Measurements from ENCODE around the gene PTPN14.

PTPN14 gene

GRCh38 chr1:214332946-214333798 is 218.2 kb downstream of the PTPN14 start:
- no peak for DNase-seq (ENCODE audit: low read depth in 2 of 2)

- no peak for DNase-seq (ENCODE audit: low read depth in 2 of 2)
These were observed 219.5 kb downstream of the PTPN14 start for GRCh38 chr1:214331827-214332423.

GRCh38 chr1:214331180-214331579 is 220.2 kb downstream of the PTPN14 start:
- no peak for DNase-seq (ENCODE audit: low read depth in 2 of 2)

- DNase-seq (ENCODE audit: low read depth in 2 of 2), result no peak
These were observed 220.7 kb downstream of the PTPN14 start for GRCh38 chr1:214330715-214331114.

- DNase-seq (ENCODE audit: low read depth in 2 of 2), result no peak
These were observed 221.2 kb downstream of the PTPN14 start for GRCh38 chr1:214330222-214330621.

GRCh38 chr1:214329470-214330220 is 221.8 kb downstream of the PTPN14 start:
- DNase-seq (ENCODE audit: low read depth in 2 of 2), result no peak

- peak; percentile 42 to 45 for DNase-seq (ENCODE audit: low read depth in 2 of 2)
These were observed 222.5 kb downstream of the PTPN14 start for GRCh38 chr1:214328770-214329469.

GRCh38 chr1:214327514-214327913 is 223.9 kb downstream of the PTPN14 start:
- no peak for DNase-seq (ENCODE audit: low read depth in 2 of 2)

- no peak for DNase-seq (ENCODE audit: low read depth in 2 of 2)
These were observed 225.0 kb downstream of the PTPN14 start for GRCh38 chr1:214326406-214326805.

GRCh38 chr1:214324896-214325800 is 226.3 kb downstream of the PTPN14 start:
- DNase-seq (ENCODE audit: low read depth in 2 of 2), result no peak

GRCh38 chr1:214321705-214322453 is 229.5 kb downstream of the PTPN14 start:
- DNase-seq (ENCODE audit: low read depth in 2 of 2), result no peak

GRCh38 chr1:214319938-214320337 is 231.5 kb downstream of the PTPN14 start:
- no peak for DNase-seq (ENCODE audit: low read depth in 2 of 2)

- no peak for DNase-seq (ENCODE audit: low read depth in 2 of 2)
These were observed 232.3 kb downstream of the PTPN14 start for GRCh38 chr1:214318956-214319736.

- DNase-seq (ENCODE audit: low read depth in 2 of 2), result no peak
These were observed 233.0 kb downstream of the PTPN14 start for GRCh38 chr1:214318356-214318755.

- no peak for DNase-seq (ENCODE audit: low read depth in 2 of 2)
These were observed 233.7 kb downstream of the PTPN14 start for GRCh38 chr1:214317734-214318133.

GRCh38 chr1:214317300-214317699 is 234.1 kb downstream of the PTPN14 start:
- DNase-seq (ENCODE audit: low read depth in 2 of 2), result no peak

GRCh38 chr1:214316593-214316992 is 234.8 kb downstream of the PTPN14 start:
- no peak for DNase-seq (ENCODE audit: low read depth in 2 of 2)

- DNase-seq (ENCODE audit: low read depth in 2 of 2), result no peak
These were observed 237.1 kb downstream of the PTPN14 start for GRCh38 chr1:214314178-214314843.

- no peak for DNase-seq (ENCODE audit: low read depth in 2 of 2)
These were observed 238.8 kb downstream of the PTPN14 start for GRCh38 chr1:214312530-214313051.

Data from stimulated activated CD8-positive, alpha-beta memory T cell treated with anti-CD3 and anti-CD28 coated beads, Interleukin-15, amount 100 ng/mL, for 4 hours (primary cell).